Hypothalamus (tissue), 51 donors: ENCODE data around the gene PPL.
A peak's percentile ranks its signal among the peaks of the same experiment; 100 is the strongest.
"Not testable (repeated sequence)": the region's sequence is repeated elsewhere in the genome, so short reads cannot be mapped to it uniquely, and the experiment has no call there.

Experiments
- DNase-seq, 51 donors: peaks; one replicate each; lab custom pipeline; 2025; lab: John Stamatoyannopoulos, UW

Gene PPL, protein sequence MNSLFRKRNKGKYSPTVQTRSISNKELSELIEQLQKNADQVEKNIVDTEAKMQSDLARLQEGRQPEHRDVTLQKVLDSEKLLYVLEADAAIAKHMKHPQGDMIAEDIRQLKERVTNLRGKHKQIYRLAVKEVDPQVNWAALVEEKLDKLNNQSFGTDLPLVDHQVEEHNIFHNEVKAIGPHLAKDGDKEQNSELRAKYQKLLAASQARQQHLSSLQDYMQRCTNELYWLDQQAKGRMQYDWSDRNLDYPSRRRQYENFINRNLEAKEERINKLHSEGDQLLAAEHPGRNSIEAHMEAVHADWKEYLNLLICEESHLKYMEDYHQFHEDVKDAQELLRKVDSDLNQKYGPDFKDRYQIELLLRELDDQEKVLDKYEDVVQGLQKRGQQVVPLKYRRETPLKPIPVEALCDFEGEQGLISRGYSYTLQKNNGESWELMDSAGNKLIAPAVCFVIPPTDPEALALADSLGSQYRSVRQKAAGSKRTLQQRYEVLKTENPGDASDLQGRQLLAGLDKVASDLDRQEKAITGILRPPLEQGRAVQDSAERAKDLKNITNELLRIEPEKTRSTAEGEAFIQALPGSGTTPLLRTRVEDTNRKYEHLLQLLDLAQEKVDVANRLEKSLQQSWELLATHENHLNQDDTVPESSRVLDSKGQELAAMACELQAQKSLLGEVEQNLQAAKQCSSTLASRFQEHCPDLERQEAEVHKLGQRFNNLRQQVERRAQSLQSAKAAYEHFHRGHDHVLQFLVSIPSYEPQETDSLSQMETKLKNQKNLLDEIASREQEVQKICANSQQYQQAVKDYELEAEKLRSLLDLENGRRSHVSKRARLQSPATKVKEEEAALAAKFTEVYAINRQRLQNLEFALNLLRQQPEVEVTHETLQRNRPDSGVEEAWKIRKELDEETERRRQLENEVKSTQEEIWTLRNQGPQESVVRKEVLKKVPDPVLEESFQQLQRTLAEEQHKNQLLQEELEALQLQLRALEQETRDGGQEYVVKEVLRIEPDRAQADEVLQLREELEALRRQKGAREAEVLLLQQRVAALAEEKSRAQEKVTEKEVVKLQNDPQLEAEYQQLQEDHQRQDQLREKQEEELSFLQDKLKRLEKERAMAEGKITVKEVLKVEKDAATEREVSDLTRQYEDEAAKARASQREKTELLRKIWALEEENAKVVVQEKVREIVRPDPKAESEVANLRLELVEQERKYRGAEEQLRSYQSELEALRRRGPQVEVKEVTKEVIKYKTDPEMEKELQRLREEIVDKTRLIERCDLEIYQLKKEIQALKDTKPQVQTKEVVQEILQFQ (N-terminal part only)

DNA sequence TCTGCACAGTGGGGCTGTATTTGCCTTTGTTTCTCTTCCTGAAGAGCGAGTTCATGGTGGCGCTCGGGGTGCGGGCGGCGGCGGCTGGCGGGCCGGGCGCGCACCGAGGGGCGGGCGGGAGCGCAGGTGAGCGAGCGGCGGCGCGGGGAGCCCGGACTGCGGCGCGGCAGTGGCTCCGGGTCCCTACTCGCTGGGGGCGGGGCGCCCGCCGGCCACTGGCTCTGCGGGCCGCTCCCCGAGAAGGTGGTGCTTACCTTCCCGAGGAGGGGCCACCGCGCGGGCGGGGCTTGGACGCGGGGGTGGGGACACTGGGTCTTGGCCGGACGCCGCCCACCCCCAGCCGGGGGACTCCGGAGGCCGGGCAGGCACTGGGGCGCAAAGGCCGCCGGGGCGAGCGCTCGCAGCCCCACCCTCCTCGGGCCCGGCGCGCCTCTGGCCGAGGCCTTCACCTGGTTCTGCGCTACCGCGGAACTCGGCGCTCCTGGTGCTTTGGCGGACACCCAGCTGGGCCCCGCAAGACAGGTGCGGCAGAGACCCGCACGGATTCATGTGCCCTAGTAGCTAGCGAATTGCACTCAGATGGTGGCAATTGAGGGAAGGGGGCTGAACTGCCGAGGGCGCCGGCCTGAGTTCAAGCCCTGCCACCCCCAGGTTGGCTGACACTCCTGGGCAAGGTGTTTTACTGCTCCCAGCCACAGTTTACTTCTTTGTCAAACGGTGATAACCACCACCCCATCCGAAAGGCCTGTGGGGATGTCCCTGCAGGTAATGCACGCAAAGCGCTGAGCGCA lies at the start of gene PPL:
TSS of gene PPL (minus strand) at position 158 of the 791 bp plus-strand sequence. CDS start at position 55, 103 bp downstream.
- peak in 2 of 51 donors; percentile 18 to 30 for DNase-seq

DNA sequence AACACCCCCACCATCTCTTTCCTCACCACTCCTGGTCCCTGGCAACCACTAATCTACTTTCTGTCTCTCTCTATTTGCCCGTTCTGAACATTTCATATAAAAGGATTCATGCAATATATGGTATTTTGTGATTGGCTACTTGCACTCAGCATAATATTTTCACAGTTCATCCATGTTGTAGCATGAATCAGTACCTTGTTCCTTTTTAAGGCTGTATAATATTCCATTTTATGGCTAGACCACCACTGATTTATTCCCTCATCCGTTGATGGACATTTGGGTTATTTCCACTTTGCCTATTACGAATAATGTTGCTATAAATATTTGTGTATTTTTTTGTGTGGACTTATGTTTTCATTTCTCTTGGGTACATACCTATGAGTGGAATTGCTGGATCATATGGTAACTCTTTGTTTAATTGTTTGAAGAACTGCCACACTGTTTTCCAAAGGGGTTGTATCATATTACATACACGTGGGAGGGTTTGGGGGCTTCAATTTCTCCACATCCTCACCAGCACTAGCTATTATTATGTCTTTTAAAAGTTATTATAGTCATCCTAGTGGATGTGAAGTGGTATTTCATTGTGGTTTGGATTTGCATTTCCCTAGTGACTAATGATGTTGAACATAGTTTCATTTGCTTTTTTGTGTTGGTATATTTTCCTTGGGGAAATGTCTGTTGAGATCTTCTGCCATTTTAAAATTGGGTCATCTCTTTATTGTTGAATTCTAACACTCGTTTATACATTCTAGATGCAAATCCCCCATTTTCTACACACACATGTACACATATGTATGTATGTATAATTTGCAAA lies 47.4 kb upstream of the PPL start:
- no peak for DNase-seq

DNA sequence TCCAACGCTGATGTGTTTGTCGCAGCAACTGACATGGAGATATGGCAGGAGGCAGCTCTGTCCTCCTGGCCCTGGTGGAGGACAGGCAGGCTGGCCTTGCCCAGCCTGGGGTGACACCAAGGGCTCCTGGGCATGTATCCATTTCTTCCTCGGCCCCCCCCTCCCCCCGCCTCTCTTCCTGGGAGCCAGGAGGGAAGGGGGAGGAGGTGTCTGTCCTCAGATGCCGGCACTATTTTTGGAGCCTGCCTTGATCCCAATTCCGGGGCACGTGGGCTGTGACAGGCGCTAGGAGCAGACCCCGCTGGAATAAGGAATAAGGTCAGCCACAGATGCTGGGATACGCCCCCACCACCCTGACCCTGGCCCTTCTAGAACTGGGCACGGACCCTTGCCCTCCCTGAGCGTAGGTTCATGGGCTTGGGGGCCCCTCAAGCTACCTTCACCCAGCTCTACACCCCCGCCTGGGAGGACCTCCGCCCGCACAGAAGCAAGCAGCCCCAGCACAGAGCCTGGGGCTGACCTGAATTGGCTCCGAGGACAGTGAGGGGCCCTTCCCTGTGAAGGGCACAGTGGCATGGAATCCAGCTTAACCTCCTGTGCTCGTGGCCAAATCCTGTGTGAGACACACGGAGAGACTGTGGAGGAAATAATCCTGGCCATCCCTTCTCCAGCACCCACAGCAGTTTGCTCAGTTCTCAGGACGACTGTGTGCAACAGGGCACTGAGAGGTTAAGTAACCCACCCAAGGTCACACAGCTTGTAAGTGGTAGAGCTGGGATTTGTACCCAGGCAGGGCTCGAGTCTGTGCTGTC lies 45.3 kb upstream of the PPL start:
- DNase-seq: peak in 7 of 51 donors; percentile 8 to 39 (median 20)

DNA sequence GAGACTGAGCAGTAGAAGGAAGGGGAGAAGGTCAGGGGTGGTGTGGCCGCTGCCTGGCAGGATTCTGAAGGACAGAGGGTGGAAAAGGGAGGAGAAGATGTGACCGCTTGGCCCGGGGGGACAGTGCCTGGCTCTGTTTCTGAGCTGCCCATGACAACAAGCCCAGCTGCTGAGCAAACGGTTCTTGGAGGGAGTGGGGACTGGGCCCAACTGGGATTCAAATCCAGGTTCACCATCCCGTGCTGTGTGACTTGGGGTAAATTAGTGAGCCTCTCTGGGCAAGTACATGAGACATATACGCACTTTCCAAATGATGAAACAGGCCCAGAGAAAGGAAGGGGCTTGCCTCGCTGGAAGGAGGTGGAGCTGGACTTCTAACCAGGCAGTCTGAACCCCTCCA lies 44.5 kb upstream of the PPL start:
- peak in 11 of 51 donors; percentile 6 to 50 (median 37) for DNase-seq

DNA sequence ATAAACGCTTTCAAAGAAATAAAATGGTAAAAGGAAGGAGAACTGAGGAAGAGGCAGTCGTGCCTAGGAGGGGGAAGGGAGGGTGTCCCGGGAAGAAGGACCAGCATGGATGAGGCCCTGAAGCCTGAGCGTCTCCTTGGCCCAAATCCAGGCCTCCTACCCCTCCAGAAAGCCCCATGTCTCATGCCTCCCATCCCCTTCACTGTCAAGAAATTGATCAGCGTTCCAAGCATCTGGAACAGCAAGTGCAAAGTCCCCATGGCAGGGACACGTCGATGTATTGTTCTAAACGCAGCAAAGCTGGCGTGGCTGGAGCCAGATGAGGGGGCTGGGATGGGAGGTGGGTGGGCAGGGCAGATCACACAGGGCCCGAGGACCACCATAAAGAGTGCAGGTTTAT lies 43.7 kb upstream of the PPL start:
- DNase-seq: no peak

DNA sequence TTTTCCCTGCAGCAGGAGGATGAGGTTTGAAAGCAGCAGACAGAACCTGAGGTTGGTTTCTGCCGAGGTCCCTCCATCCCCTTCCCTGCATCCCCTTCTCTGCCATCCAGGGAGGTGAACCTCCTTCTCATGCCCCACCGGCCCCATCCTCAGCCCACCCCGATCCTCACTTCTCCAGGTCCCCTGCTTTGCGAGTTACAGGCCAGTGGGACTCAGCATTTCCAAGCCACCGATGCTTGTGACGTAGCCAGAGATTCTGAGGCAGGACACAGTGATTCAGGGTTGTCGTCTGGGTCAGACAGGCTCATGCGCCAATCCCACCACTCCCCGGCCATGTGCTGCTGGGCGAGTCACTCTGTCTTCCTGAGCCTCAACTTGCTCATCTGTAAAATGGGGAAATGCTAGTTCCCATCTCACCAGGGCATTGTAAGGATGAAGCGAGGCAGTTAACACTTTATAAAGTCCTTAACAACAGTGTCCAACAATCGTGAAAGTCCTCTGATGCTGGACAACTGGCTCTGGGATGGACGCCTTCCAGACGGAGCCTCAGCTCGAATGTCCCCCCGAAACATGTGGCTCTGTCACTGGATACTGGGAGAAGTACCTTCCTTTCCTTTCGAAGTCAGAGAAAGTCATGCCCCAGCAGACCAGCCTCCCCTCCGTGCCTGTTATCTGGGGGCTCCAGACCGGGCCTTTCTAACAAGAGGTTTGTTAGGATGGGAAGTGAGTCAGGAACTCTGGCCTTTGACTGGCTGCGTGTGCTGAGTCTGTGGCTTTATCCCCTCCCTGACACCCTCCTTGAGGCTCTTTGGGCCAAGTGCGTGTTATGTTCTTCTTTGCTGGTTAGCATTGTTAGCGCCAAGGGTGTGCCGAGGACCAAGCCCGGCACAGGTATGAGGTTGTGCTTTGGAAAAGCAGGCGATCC lies 43.0 kb upstream of the PPL start:
- no peak for DNase-seq

DNA sequence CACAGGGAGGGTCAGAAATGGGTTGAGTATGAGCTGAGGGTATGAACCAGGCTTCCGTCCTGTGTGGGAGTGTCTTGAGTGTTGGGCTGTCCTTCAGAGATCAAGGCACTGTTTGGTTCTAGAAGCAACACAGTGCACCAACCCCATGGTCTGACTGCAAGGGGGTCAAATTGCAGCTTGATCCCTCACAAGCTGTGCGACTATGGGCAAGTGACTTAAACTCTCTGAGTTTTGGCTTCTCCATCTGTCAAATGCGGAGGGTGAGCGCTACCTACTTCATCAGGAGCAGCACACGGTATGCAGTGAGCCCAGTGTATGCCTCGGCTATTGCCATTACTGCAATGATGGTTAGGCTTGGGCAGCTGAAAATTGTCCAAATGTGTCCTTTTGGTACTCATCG lies 42.2 kb upstream of the PPL start:
- DNase-seq: no peak

DNA sequence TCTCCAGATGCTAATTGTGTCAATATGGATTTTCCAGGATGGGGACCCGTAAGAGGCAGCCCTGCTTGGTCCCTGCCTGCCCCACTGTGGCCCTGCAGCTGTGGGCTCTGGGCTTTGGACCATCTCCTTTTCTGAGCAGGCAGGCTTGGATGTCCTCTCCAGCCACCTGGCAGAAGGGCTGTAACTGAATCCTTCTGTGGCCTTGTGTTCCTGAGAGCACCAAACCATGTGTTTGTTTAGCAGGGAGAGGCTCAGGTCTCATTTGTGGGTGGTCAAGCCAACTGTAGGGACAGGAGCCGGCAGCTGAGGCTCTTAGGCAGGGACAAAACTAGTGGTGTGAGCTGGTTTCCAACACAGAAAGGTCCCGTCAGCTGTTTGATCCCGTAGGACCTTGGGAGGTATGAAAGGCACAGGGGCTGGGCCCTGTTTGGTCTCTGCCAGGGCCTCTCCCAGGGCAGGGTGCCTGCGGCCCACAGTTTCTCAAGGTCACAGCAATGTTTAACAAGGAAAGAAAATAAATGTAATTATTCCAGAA lies 39.7 kb upstream of the PPL start:
- no peak for DNase-seq

DNA sequence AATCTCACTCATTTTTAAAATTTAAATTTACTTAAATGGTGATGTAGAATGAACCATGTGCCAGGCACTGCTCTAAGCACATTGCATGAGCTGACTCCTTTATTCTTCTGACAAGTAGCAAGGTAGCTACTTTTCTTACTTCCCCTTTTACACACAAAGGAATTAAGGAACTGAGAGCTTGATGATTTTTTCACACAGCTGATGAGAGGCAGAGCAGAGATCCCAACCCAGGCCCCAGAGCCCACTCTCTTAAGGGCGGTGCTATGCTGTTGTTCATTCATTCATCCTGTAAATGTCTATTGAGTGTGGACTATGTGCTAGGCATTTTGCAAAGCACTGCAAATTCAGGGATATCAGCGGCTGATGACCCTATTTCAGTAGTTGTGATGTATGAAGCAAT lies 39.1 kb upstream of the PPL start:
- DNase-seq: no peak

DNA sequence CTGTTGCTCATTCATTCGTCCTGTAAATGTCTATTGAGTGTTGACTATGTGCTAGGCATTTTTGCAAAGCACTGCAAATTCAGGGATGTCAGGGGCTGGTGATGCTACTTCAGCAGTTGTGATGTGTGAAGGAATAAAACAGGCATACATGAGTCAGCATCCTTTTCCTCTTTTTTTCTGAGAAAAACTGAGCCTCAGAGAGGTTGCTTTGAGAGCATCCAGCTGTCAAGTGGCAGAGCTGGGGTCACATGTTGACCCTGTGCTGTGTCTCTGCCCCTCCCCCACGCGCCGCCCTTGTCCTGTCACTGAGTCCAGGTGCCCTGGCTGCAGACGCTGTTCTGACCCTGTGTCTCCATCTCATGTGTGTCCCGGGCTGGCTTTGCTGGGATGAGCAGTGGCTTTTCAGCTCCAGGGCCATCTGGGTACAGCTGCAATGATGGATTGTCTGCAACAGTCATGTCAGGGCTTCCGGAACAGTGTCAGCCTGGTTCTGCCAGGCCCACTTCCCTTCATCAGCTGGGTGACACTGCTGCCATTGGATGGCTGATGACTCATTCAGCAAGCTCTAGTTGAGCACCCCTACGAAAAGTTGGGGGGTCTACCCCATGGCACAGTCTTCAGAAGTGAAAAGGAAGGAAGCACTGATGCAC lies 36.1 kb upstream of the PPL start:
- peak in 40 of 51 donors; percentile 12 to 89 (median 66) for DNase-seq

DNA sequence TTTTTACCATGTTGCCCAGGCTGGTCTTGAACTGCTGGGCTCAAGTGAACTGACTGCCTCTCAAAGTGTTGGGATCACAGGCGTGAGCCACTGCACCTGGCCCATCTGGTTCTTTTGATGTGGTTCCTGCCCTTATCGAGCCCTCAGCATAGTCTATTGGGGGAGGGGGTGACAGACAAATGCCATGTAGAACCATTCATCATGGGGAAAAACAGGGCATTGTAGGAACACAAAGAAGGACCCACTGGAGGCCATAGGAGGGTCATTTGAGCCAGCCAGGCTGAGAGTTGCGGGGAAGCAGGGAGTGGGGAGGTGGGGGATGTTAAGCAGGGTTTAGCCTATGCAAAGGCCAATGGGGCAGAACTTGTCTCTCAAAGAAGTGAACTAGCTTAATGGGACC lies 33.1 kb upstream of the PPL start:
- DNase-seq: peak in 2 of 51 donors; percentile 14 to 26

DNA sequence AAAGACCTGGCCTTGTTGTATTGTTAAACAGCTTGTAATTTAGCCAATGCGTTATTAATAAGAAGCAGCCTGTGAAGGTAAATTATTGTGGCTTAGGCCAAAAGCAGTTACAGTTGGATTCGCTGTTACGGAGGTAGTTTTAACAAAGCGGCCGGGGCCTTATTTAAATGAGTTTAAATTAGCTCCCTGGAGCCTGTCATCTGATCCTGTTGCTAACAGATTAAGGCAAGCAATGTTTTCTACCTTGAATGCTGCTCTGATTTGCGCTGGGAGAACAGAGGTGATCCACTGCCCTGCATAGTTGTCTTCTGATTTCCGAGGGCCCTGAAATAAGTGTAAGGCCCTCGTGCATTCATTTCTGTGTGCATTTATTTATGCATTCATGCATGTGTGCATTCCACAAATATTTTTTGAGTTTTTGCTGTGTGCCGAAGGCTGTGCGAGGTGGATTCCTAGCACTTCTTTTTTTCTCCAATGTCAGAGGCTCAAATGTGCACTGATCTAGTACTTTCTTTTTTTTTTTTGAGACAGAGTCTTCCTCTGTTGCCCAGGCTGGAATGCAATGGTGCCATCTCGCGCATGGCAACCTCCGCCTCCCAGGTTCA lies 32.0 kb upstream of the PPL start:
- DNase-seq: no peak

DNA sequence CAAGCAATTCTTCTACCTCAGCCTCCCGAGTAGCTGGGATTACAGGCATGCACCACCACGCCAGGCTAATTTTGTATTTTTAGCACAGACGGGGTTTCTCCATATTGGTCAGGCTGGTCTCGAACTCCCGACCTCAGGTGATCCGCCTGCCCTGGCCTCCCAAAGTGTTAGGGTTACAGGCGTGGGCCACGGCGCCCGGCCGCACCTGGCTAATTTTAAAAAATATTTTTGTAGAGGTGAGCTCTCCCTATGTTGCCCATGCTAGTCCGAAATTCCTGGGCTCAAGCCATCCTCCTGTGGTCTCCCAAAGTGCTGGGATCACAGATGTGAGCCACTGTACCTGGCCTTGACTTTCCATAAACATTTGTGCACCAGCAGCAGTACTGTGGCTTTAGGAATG lies 31.3 kb upstream of the PPL start:
- DNase-seq: not testable (repeated sequence)

DNA sequence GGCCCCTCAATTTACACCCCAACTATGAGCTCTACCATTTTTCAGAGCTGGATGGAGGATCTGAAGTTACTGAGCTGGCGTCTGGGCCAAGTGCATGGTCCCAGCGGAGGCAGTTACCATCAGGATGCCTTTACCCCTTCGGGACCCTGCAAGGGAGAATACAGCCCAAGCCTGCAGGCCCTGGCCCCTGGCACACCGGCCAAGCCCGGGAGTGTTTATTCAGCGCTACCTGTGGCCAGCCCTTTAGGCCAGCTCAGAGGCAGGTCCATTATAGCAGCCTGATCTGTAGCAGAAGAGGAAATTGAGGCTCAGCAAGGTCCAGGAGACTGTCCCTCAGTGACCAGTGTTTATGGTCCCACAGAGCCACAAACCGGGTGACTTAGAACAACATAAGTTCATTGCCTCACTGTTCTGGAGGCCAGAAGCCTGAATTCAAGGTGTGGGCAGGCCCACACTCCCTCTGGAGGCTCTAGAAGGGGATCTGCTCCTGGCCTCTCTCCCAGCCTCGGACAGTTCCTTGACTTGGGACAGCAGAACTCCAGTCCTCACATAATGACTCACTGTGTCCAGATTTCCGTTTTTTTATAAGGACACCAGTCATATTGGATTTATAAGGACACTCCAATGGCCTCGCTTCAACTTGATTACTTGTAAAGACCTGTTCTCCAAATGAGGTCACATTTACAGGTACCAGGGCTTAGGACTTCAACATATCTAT lies 29.9 kb upstream of the PPL start:
- DNase-seq: no peak

DNA sequence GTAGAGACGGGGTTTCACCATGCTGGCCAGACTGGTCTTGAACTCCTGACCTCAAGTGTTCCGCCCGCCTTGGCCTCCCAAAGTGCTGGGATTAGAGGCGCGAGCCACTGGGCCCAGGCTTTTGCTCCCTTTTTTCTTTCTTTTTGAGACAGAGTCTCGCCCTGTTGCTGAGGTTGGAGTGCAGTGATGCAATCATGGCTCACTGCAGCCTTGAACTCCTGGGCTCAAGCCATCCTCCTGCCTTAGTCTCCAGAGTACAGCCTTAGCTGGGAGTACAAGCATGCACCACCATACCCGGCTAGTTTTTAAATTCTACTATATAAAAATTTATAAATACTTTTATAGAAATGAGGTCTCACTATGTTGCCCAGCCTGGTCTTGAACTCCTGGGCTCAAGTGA lies 26.6 kb upstream of the PPL start:
- not testable (repeated sequence) for DNase-seq
